OCI-LY3 (cell line): Measurements from ENCODE around the gene IQGAP1.

Experiments used
- H2AFZ ChIP-seq: fragments of 200-600, 300-600 bp; shearing (Covaris generic); 2 replicates; pipeline ENCODE4 v1.6.0; 2014; ENCODE audit warnings: antibody characterized with exemption, low read depth, low read length
- H3K27ac ChIP-seq: fragments of 200-600, 300-600 bp; sonication (generic); 2 replicates; pipeline ENCODE4 v1.5.1; 2014; ENCODE audit warnings: mild to moderate bottlenecking, low read length, moderate library complexity, mixed read lengths
- H3K27me3 ChIP-seq: fragments of 200-600, 300-600 bp; sonication (generic); 2 replicates; pipeline ENCODE4 v1.6.1; 2014; ENCODE audit warnings: low read depth, low read length, mixed read lengths
- H3K36me3 ChIP-seq: fragments of 200-600, 300-600 bp; sonication (generic); replicated peaks from 2 replicates; pipeline ENCODE3; 2014; ENCODE audit warnings: low read depth, low read length, mixed read lengths
- H3K4me1 ChIP-seq: fragments of 300-600, 200-600 bp; sonication (generic); 2 replicates; pipeline ENCODE4 v1.6.1; 2014; ENCODE audit warnings: low read length, mixed read lengths
- H3K4me2 ChIP-seq: fragments of 200-600, 300-600 bp; sonication (generic); 2 replicates; pipeline ENCODE4 v1.6.1; 2014; ENCODE audit warnings: low read length, mixed read lengths
- H3K4me3 ChIP-seq: fragments of 300-600, 200-600 bp; sonication (generic); 2 replicates; pipeline ENCODE4 v1.5.1; 2014; ENCODE audit warnings: antibody characterized with exemption, mild to moderate bottlenecking, low read length, moderate library complexity
- H3K79me2 ChIP-seq: fragments of 300-600, 200-600 bp; shearing (Covaris generic); 2 replicates; pipeline ENCODE4 v1.6.1; 2014; ENCODE audit warnings: mild to moderate bottlenecking, low read length, mixed read lengths
- H3K9ac ChIP-seq: fragments of 300-600, 200-600 bp; shearing (Covaris generic); 2 replicates; pipeline ENCODE4 v1.6.0; 2014; ENCODE audit warnings: mild to moderate bottlenecking, low read length, moderate library complexity
- H3K9me3 ChIP-seq: fragments of 200-600, 300-600 bp; shearing (Covaris generic); 2 replicates; pipeline ENCODE4 v1.6.1; 2014; ENCODE audit warnings: low read length, mixed read lengths; ENCODE audit not compliant: insufficient read depth
- H4K20me1 ChIP-seq: fragments of 200-600, 300-600 bp; sonication (generic); 2 replicates; pipeline ENCODE4 v1.6.1; 2016; ENCODE audit warnings: low read length, mixed read lengths; ENCODE audit not compliant: insufficient read depth
- CTCF ChIP-seq: fragments of 200-600, 300-600 bp; sonication (generic); IDR thresholded peaks from 2 replicates; pipeline ENCODE4 v1.5.1; 2014; ENCODE audit warnings: antibody characterized with exemption, low read length, low read depth
- EZH2phosphoT487 ChIP-seq: fragments of 200-600 bp; shearing (Covaris generic); IDR thresholded peaks from 2 replicates; pipeline ENCODE4 v1.6.1; 2018; ENCODE audit warnings: antibody characterized with exemption, mixed run types, low read depth

Gene IQGAP1

GRCh38 chr15:90352107-90352893, 35.7 kb upstream of the IQGAP1 start, which contains the start of gene ZNF774:
TSS of gene ZNF774 (plus strand) at chr15:90352284. CDS start at chr15:90354661, 2,377 bp downstream.
- Histone ChIP-seq H4K20me1 (no peaks in the 10 kb centered on the region), H3K4me3 (peak within 1 kb of the TSS; percentile 77), H3K27me3 (no peaks in the 10 kb centered on the region), H3K9me3 (no peaks in the 10 kb centered on the region), H3K36me3 (no peaks in the 10 kb centered on the region), H3K9ac (peak within 1 kb of the TSS; percentile 56), H3K4me1 (peaks cover 4% of the 10 kb centered on the region), H2AFZ (peak within 1 kb of the TSS; percentile 96), H3K79me2 (no peaks in the 10 kb centered on the region), H3K27ac (no peak within 1 kb of the TSS), H3K4me2 (peak within 1 kb of the TSS; percentile 93)
- no peak for TF ChIP-seq CTCF
- no peak for TF ChIP-seq EZH2phosphoT487

GRCh38 chr15:90354986-90355385, 33.1 kb upstream of the IQGAP1 start:
- Histone ChIP-seq H2AFZ (no peak overlapping the region), H3K9ac (no peak overlapping the region), H3K9me3 (no peaks in the 10 kb centered on the region), H3K27ac (no peak overlapping the region), H3K36me3 (no peaks in the 10 kb centered on the region), H3K4me3 (no peak overlapping the region), H3K79me2 (no peaks in the 10 kb centered on the region), H3K27me3 (no peaks in the 10 kb centered on the region), H3K4me2 (no peak overlapping the region), H4K20me1 (no peaks in the 10 kb centered on the region), H3K4me1 (peaks cover 4% of the 10 kb centered on the region)
- no peak for TF ChIP-seq EZH2phosphoT487

GRCh38 chr15:90358124-90359033, 29.7 kb upstream of the IQGAP1 start:
- Histone ChIP-seq H3K9me3 (no peaks in the 10 kb centered on the region), H3K4me1 (peaks cover 9% of the 10 kb centered on the region), H3K4me3 (no peak overlapping the region), H2AFZ (no peak overlapping the region), H3K9ac (no peak overlapping the region), H3K27ac (no peak overlapping the region), H3K79me2 (no peaks in the 10 kb centered on the region), H4K20me1 (no peaks in the 10 kb centered on the region), H3K27me3 (no peaks in the 10 kb centered on the region), H3K36me3 (no peaks in the 10 kb centered on the region), H3K4me2 (no peak overlapping the region)
- TF ChIP-seq CTCF = no peak
- no peak for TF ChIP-seq EZH2phosphoT487

GRCh38 chr15:90360746-90361145, 27.3 kb upstream of the IQGAP1 start:
- Histone ChIP-seq H3K27ac (no peak overlapping the region), H4K20me1 (no peaks in the 10 kb centered on the region), H2AFZ (no peak overlapping the region), H3K4me2 (no peak overlapping the region), H3K9me3 (no peaks in the 10 kb centered on the region), H3K9ac (no peak overlapping the region), H3K79me2 (no peaks in the 10 kb centered on the region), H3K27me3 (no peaks in the 10 kb centered on the region), H3K4me3 (no peak overlapping the region), H3K36me3 (no peaks in the 10 kb centered on the region), H3K4me1 (peaks cover 9% of the 10 kb centered on the region)
- TF ChIP-seq CTCF (no peak), EZH2phosphoT487 (no peak)
